HCT116 (cell line): ENCODE data around the gene IRF2BP2. TPM values are rescaled to one million over a fixed set of nuclear protein-coding genes. Genes with fewer than 3 reads are reported as not detected.

Source experiments
- ATAC-seq: fragments of 200-7000 bp; cut with Tn5 transposase; 2 replicates; pipeline ENCODE4 v1.9.1; 2020; ENCODE audit warnings: mild to moderate bottlenecking, moderate library complexity
- BruUV-seq: library from RNA; stranded (reverse); fragments of 400-500 nt; replicated peaks from 2 replicates; lab custom pipeline; 2021; lab: Mats Ljungman, UMichigan
- CTCF ChIA-PET: fragments of 300-600 bp; sonication (Branson Sonifier 250); formaldehyde crosslinking; loops from one replicate; lab custom pipeline; 2021; ENCODE audit warnings: antibody characterized with exemption; lab: Charles Lee
- POLR2A ChIA-PET: fragments of 300-600, 350-600 bp; sonication (Branson Sonifier 250); formaldehyde crosslinking; loops from one replicate; lab custom pipeline; 2021; ENCODE audit warnings: antibody characterized with exemption; lab: Charles Lee
- RAD21 ChIA-PET, 2 experiments: fragments of 300-600 bp; sonication (Branson Sonifier 250); formaldehyde crosslinking; loops; one replicate each; lab custom pipeline; 2023; ENCODE audit warnings: low total read pairs in 2 of 2; ENCODE audit not compliant: uncharacterized antibody in 2 of 2, unreplicated experiment in 2 of 2, low non-redundant PET in 1 of 2; lab: Charles Lee
- DNase-seq: peaks from one replicate; pipeline ENCODE4 v3.0.0-alpha.2; 2010; ENCODE audit warnings: low read depth, low spot score
- H2AFZ ChIP-seq: fragments of 200-600 bp; shearing (Covaris generic), sonication (generic); 2 replicates; pipeline ENCODE4 v1.6.1; 2017; ENCODE audit warnings: low read depth, mixed run types, mixed read lengths, antibody characterized with exemption, low read length; ENCODE audit not compliant: poor library complexity, severe bottlenecking
- H3K27ac ChIP-seq: 2 replicates; pipeline ENCODE4 v1.5.1; 2012; ENCODE audit warnings: low read depth, low read length
- H3K27me3 ChIP-seq: fragments of 200-600 bp; sonication (generic); 2 replicates; pipeline ENCODE4 v1.6.1; 2016; ENCODE audit warnings: mixed run types, low read length, mixed read lengths; ENCODE audit not compliant: insufficient read depth
- H3K36me3 ChIP-seq, 2 experiments: fragments of 200-500 bp in 1 of 2; fragments of 200-600 bp in 1 of 2; sonication (Bioruptor generic) in 1 of 2; sonication (generic) in 1 of 2; 2 replicates each; pipeline versions ENCODE4 v1.5.1 to v1.6.1; 2014 to 2016; ENCODE audit warnings: low read length in 2 of 2, inconsistent platforms in 1 of 2, mixed read lengths in 1 of 2, mixed run types in 1 of 2; ENCODE audit not compliant: insufficient read depth in 2 of 2, control insufficient read depth in 1 of 2
- H3K4me1 ChIP-seq, 2 experiments: fragments of 200-600 bp in 1 of 2; sonication (generic) in 1 of 2; 2 replicates each; pipeline versions ENCODE4 v1.5.1 to v1.6.1; 2012 to 2017; ENCODE audit warnings: low read length in 2 of 2, inconsistent platforms in 1 of 2, mild to moderate bottlenecking in 1 of 2, mixed read lengths in 1 of 2, mixed run types in 1 of 2, moderate library complexity in 1 of 2; ENCODE audit not compliant: insufficient read depth in 2 of 2, control insufficient read depth in 1 of 2
- H3K4me2 ChIP-seq: fragments of 200-600 bp; sonication (generic); 2 replicates; pipeline ENCODE4 v1.6.1; 2017; ENCODE audit warnings: mixed run types, low read length, mixed read lengths
- H3K4me3 ChIP-seq, 2 experiments: fragments of 200-600 bp in 1 of 2; sonication (generic) in 1 of 2; replicated peaks in 1 of 2; 2 replicates each; pipeline ENCODE4 v1.5.1; 2011 to 2016; ENCODE audit warnings: low read length in 2 of 2, control low read depth in 1 of 2, low read depth in 1 of 2, mild to moderate bottlenecking in 1 of 2, mixed read lengths in 1 of 2, mixed run types in 1 of 2
- H3K79me2 ChIP-seq: fragments of 200-600 bp; sonication (generic); 2 replicates; pipeline ENCODE4 v1.6.1; 2017; ENCODE audit warnings: mild to moderate bottlenecking, mixed run types, low read length, moderate library complexity, mixed read lengths; ENCODE audit not compliant: insufficient read depth
- H3K9ac ChIP-seq: fragments of 200-600 bp; sonication (generic); 2 replicates; pipeline ENCODE4 v1.6.1; 2016; ENCODE audit warnings: low read length, mixed read lengths
- H3K9me2 ChIP-seq: fragments of 200-600 bp; sonication (generic), shearing (Covaris generic); 2 replicates; pipeline ENCODE4 v1.6.1; 2017; ENCODE audit warnings: mixed run types, mild to moderate bottlenecking, moderate library complexity; ENCODE audit not compliant: insufficient read depth
- H3K9me3 ChIP-seq, 2 experiments: fragments of 200-500 bp in 1 of 2; fragments of 200-600 bp in 1 of 2; sonication (Bioruptor generic) in 1 of 2; sonication (generic) in 1 of 2; 2 replicates each; pipeline ENCODE4 v1.6.1; 2014 to 2017; ENCODE audit warnings: low read length in 2 of 2, mixed read lengths in 2 of 2, inconsistent platforms in 1 of 2, low read depth in 1 of 2, mild to moderate bottlenecking in 1 of 2, mixed run types in 1 of 2, moderate library complexity in 1 of 2; ENCODE audit not compliant: control insufficient read depth in 1 of 2, insufficient read depth in 1 of 2
- H4K20me1 ChIP-seq: fragments of 200-600 bp; sonication (generic), shearing (Covaris generic); 2 replicates; pipeline ENCODE4 v1.6.1; 2017; ENCODE audit warnings: mixed run types, mild to moderate bottlenecking, moderate library complexity; ENCODE audit not compliant: insufficient read depth
- ATF3 ChIP-seq: IDR thresholded peaks from 2 replicates; pipeline ENCODE4 v1.6.1; 2012
- CBX3 ChIP-seq: IDR thresholded peaks from 2 replicates; pipeline ENCODE4 v1.6.1; 2012; ENCODE audit warnings: low read depth
- CEBPB ChIP-seq: IDR thresholded peaks from 2 replicates; pipeline ENCODE4 v1.6.1; 2012; ENCODE audit warnings: low read depth
- CTCF ChIP-seq, 3 experiments: fragments of 200-600 bp in 1 of 3; sonication (generic) in 1 of 3; IDR thresholded peaks in 2 of 3; conservative IDR thresholded peaks in 1 of 3; 2 replicates each; pipeline ENCODE4 v1.5.1; 2012 to 2017; ENCODE audit warnings: low read depth in 2 of 3, low read length in 2 of 3, antibody characterized with exemption in 1 of 3, borderline replicate concordance in 1 of 3, control low read depth in 1 of 3, mild to moderate bottlenecking in 1 of 3, mixed read lengths in 1 of 3, mixed run types in 1 of 3, moderate library complexity in 1 of 3; ENCODE audit not compliant: insufficient read depth in 1 of 3
- EGR1 ChIP-seq: IDR thresholded peaks from 2 replicates; pipeline ENCODE4 v1.6.1; 2012; ENCODE audit warnings: low read depth
- ELF1 ChIP-seq: IDR thresholded peaks from 2 replicates; pipeline ENCODE4 v1.6.1; 2012; ENCODE audit warnings: low read depth, borderline replicate concordance
- EZH2 ChIP-seq: fragments of 200-600 bp; sonication (generic); IDR thresholded peaks from 2 replicates; pipeline ENCODE4 v1.6.1; 2017; ENCODE audit warnings: antibody characterized with exemption, mixed run types
- EZH2phosphoT487 ChIP-seq: fragments of 200-600 bp; IDR thresholded peaks from 2 replicates; pipeline ENCODE4 v1.6.1; 2018; ENCODE audit warnings: antibody characterized with exemption, borderline replicate concordance
- FOSL1 ChIP-seq: IDR thresholded peaks from 2 replicates; pipeline ENCODE4 v1.6.1; 2012; ENCODE audit warnings: low read depth
- JUND ChIP-seq: IDR thresholded peaks from 2 replicates; pipeline ENCODE4 v1.6.1; 2012
- MAX ChIP-seq: IDR thresholded peaks from 2 replicates; pipeline ENCODE4 v1.6.1; 2012
- POLR2A ChIP-seq: IDR thresholded peaks from 2 replicates; pipeline ENCODE4 v1.7.0; 2011; ENCODE audit warnings: borderline replicate concordance; ENCODE audit not compliant: insufficient read depth, insufficient read length; ENCODE audit errors: extremely low read depth
- POLR2AphosphoS5 ChIP-seq: IDR thresholded peaks from 2 replicates; pipeline ENCODE4 v1.6.1; 2011; ENCODE audit warnings: mild to moderate bottlenecking, low read depth, low read length, moderate library complexity
- RAD21 ChIP-seq: IDR thresholded peaks from 2 replicates; pipeline ENCODE4 v1.6.1; 2012; ENCODE audit warnings: low read depth, mild to moderate bottlenecking
- REST ChIP-seq: IDR thresholded peaks from 2 replicates; pipeline ENCODE4 v1.6.1; 2012; ENCODE audit warnings: low read depth
- SIN3A ChIP-seq: IDR thresholded peaks from 2 replicates; pipeline ENCODE4 v1.6.1; 2012; ENCODE audit warnings: low read depth
- SP1 ChIP-seq: IDR thresholded peaks from 2 replicates; pipeline ENCODE4 v1.6.1; 2012; ENCODE audit warnings: low read depth
- ZBTB33 ChIP-seq: IDR thresholded peaks from 2 replicates; pipeline ENCODE4 v1.6.1; 2011; ENCODE audit warnings: mild to moderate bottlenecking, low read length, moderate library complexity; ENCODE audit not compliant: insufficient replicate concordance; ENCODE audit errors: extremely low read depth
- ZFX ChIP-seq: fragments of 450-650 bp; IDR thresholded peaks from 2 replicates; pipeline ENCODE4 v1.6.1; 2017
- ZNF274 ChIP-seq: fragments of 200-500 bp; sonication (Bioruptor generic); IDR thresholded peaks from 2 replicates; pipeline ENCODE4 v1.6.1; 2014; ENCODE audit warnings: mild to moderate bottlenecking, low read depth, low read length, inconsistent platforms
- intact Hi-C: fragments of 100-400 bp; cut with micrococcal nuclease; formaldehyde crosslinking; loops from 2 replicates; pipeline ENCODE4 v1.10.0; 2022
- total RNA-seq: library from RNA; stranded (reverse); gene quantifications from one replicate; pipeline ENCODE4 v1.2.1, GENCODE V29; 2021; ENCODE audit not compliant: unreplicated experiment

Gene IRF2BP2
- total RNA-seq, 1 experiment from 2014 or later: 61.3 TPM

GRCh38 chr1:234656944-234657654 is 47.1 kb upstream of the IRF2BP2 start:
- BruUV-seq: no TSS peak
- Histone ChIP-seq H3K36me3 (no peaks in the 10 kb centered on the region), H3K4me3 (peak overlapping the region in 1 of 2 experiments; percentile 7; a peak in 1 of 4 replicates), H3K9me3 (no peaks in the 10 kb centered on the region), H3K9ac (peak overlapping the region; percentile 24), H2AFZ (peak overlapping the region; percentile 28), H3K27me3 (no peaks in the 10 kb centered on the region), H3K4me2 (peak overlapping the region; percentile 64), H3K4me1 (peaks cover 27 to 64% of the 10 kb centered on the region in 2 experiments; a peak in 3 of 4 replicates), H3K9me2 (no peaks in the 10 kb centered on the region), H4K20me1 (no peaks in the 10 kb centered on the region), H3K79me2 (no peaks in the 10 kb centered on the region), H3K27ac (no peak overlapping the region)
- ChIA-PET CTCF (no interaction called here), RAD21 (interaction anchor here in 1 of 2 experiments (1.0 kb wide), 1 partner anchor 67 kb away, joined by 4 read pairs; no protein-coding TSS in a partner anchor), POLR2A (interaction anchor here (0.7 to 2.7 kb wide), 4 partner anchors 19 to 67 kb away, joined by 3 to 12 read pairs (median 3); no protein-coding TSS in a partner anchor)
- peak; percentile 68 for ATAC-seq
- intact Hi-C loops: no loop called here
- DNase-seq: peak; percentile 86
- TF ChIP-seq CEBPB (peak; percentile 57), EZH2phosphoT487 (no peak), SIN3A (peak; percentile 43; the same call in 1 of the 2 replicates), ZBTB33 (no peak), REST (no peak), MAX (peak; percentile 93), ZNF274 (no peak), CBX3 (peak; percentile 95; the same call in 1 of the 2 replicates), JUND (peak; percentile 88), ATF3 (no peak), RAD21 (no peak; the same call in 1 of the 2 replicates), POLR2AphosphoS5 (peak; percentile 58; the same call in 1 of the 2 replicates), POLR2A (no peak), FOSL1 (peak; percentile 94), EGR1 (no peak), CTCF (IDR thresholded peaks at IDR 0.05 in 2 of 3, conservative IDR thresholded peaks at IDR 0.05 in 1 of 3; ENCODE audit: borderline replicate concordance in 1 of 3, insufficient read depth in 1 of 3, low read depth in 2 of 3, low read length in 2 of 3) (no peak), EZH2 (no peak), ZFX (no peak), SP1 (peak; percentile 91), ELF1 (no peak)
